Measurements from ENCODE around the gene SLC28A1.
A peak's percentile ranks its signal among the peaks of the same experiment; 100 is the strongest.

Gene SLC28A1

GRCh38 chr15:84914351-84914750 is 29.9 kb downstream of the SLC28A1 start:
- H4K20me1 ChIP-seq (ENCODE audit: insufficient read depth, low read length): no peaks in the 10 kb centered on the region
- H3K79me2 ChIP-seq (ENCODE audit: insufficient read depth, low read length): no peaks in the 10 kb centered on the region
- H3K27ac ChIP-seq (ENCODE audit: low read length): no peak overlapping the region
- DNase-seq (no peak), ATAC-seq (ENCODE audit: insufficient read depth, low read depth) (no peak)
- peaks cover 7% of the 10 kb centered on the region for H3K4me1 ChIP-seq (ENCODE audit: insufficient read depth, low read length)
- H3K4me3 ChIP-seq (ENCODE audit: low read depth in 1 of 2, low read length in 2 of 2): no peak overlapping the region
- no peak overlapping the region for H3K4me2 ChIP-seq (ENCODE audit: insufficient read depth, low read length)
- TF ChIP-seq EZH2 (IDR thresholded peaks at IDR 0.05; ENCODE audit: borderline replicate concordance, low read depth, low read length, severe bottlenecking): no peak
- no peak for TF ChIP-seq CTCF (IDR thresholded peaks at IDR 0.05; ENCODE audit: borderline replicate concordance, extremely low read depth, low read length, poor library complexity, severe bottlenecking)
- H3K9ac ChIP-seq (ENCODE audit: low read depth, low read length): no peak overlapping the region
- peaks cover 10% of the 10 kb centered on the region for H3K27me3 ChIP-seq (ENCODE audit: insufficient read depth, low read length, poor library complexity)
- H3K9me3 ChIP-seq (ENCODE audit: insufficient read depth, low read length, severe bottlenecking): no peaks in the 10 kb centered on the region
- no peaks in the 10 kb centered on the region for H3K36me3 ChIP-seq (ENCODE audit: insufficient read depth, low read length)
- H2AFZ ChIP-seq (ENCODE audit: low read depth, low read length): no peak overlapping the region

GRCh38 chr15:84914909-84915605 is 30.6 kb downstream of the SLC28A1 start:
- DNase-seq (peak; percentile 18), ATAC-seq (ENCODE audit: insufficient read depth, low read depth) (peak; percentile 64; the same call in 2 of the 3 replicates)
- Histone ChIP-seq H3K4me1 (ENCODE audit: insufficient read depth, low read length) (peaks cover 7% of the 10 kb centered on the region), H3K9me3 (ENCODE audit: insufficient read depth, low read length, severe bottlenecking) (no peaks in the 10 kb centered on the region), H3K27me3 (ENCODE audit: insufficient read depth, low read length, poor library complexity) (peaks cover 10% of the 10 kb centered on the region), H3K36me3 (ENCODE audit: insufficient read depth, low read length) (no peaks in the 10 kb centered on the region), H4K20me1 (ENCODE audit: insufficient read depth, low read length) (no peaks in the 10 kb centered on the region), H3K4me3 (ENCODE audit: low read depth in 1 of 2, low read length in 2 of 2) (no peak overlapping the region), H3K9ac (ENCODE audit: low read depth, low read length) (no peak overlapping the region), H3K27ac (ENCODE audit: low read length) (no peak overlapping the region), H2AFZ (ENCODE audit: low read depth, low read length) (no peak overlapping the region), H3K4me2 (ENCODE audit: insufficient read depth, low read length) (no peak overlapping the region; the same call in 1 of the 2 replicates), H3K79me2 (ENCODE audit: insufficient read depth, low read length) (no peaks in the 10 kb centered on the region)
- TF ChIP-seq CTCF (IDR thresholded peaks at IDR 0.05; ENCODE audit: borderline replicate concordance, extremely low read depth, low read length, poor library complexity, severe bottlenecking) (no peak), EZH2 (IDR thresholded peaks at IDR 0.05; ENCODE audit: borderline replicate concordance, low read depth, low read length, severe bottlenecking) (no peak)

- DNase-seq: no peak
- Histone ChIP-seq H3K36me3 (ENCODE audit: insufficient read depth, low read length) (no peaks in the 10 kb centered on the region), H3K79me2 (ENCODE audit: insufficient read depth, low read length) (no peaks in the 10 kb centered on the region), H3K27ac (ENCODE audit: low read length) (no peak overlapping the region), H3K9ac (ENCODE audit: low read depth, low read length) (no peak overlapping the region), H4K20me1 (ENCODE audit: insufficient read depth, low read length) (no peaks in the 10 kb centered on the region), H2AFZ (ENCODE audit: low read depth, low read length) (no peak overlapping the region), H3K27me3 (ENCODE audit: insufficient read depth, low read length, poor library complexity) (peaks cover 10% of the 10 kb centered on the region), H3K9me3 (ENCODE audit: insufficient read depth, low read length, severe bottlenecking) (no peaks in the 10 kb centered on the region), H3K4me3 (ENCODE audit: low read depth in 1 of 2, low read length in 2 of 2) (no peak overlapping the region), H3K4me1 (ENCODE audit: insufficient read depth, low read length) (peaks cover 7% of the 10 kb centered on the region), H3K4me2 (ENCODE audit: insufficient read depth, low read length) (no peak overlapping the region)
- ATAC-seq (ENCODE audit: insufficient read depth, low read depth): no peak
- TF ChIP-seq CTCF (IDR thresholded peaks at IDR 0.05; ENCODE audit: borderline replicate concordance, extremely low read depth, low read length, poor library complexity, severe bottlenecking) (no peak), EZH2 (IDR thresholded peaks at IDR 0.05; ENCODE audit: borderline replicate concordance, low read depth, low read length, severe bottlenecking) (no peak)
These were observed 31.1 kb downstream of the SLC28A1 start for GRCh38 chr15:84915606-84915958.

Data from DND-41 (cell line).